OCI-LY1 (cell line): Measurements from ENCODE around the gene FNDC11.
"Not testable (repeated sequence)": the region's sequence is repeated elsewhere in the genome, so short reads cannot be mapped to it uniquely, and the experiment has no call there.

ENCODE experiments used
- H2AFZ ChIP-seq: fragments of 200-600 bp; sonication (generic), shearing (Covaris generic); 2 replicates; pipeline ENCODE4 v1.6.0; 2014; ENCODE audit warnings: antibody characterized with exemption, mild to moderate bottlenecking, low read length
- H3F3A ChIP-seq: fragments of 200-600 bp; sonication (generic), shearing (Covaris generic); 2 replicates; pipeline ENCODE4 v1.6.0; 2014; ENCODE audit warnings: mild to moderate bottlenecking, antibody characterized with exemption, low read length, moderate library complexity; ENCODE audit not compliant: insufficient read depth
- H3K27ac ChIP-seq: fragments of 200-600 bp; sonication (generic); 2 replicates; pipeline ENCODE4 v1.5.1; 2014; ENCODE audit warnings: low read length, mixed run types, mild to moderate bottlenecking, low read depth; ENCODE audit not compliant: poor library complexity, severe bottlenecking
- H3K27me3 ChIP-seq: fragments of 200-600 bp; sonication (generic); 2 replicates; pipeline ENCODE4 v1.6.0; 2014; ENCODE audit warnings: antibody characterized with exemption, mild to moderate bottlenecking, low read length, moderate library complexity; ENCODE audit not compliant: insufficient read depth
- H3K36me3 ChIP-seq: fragments of 200-600 bp; sonication (generic); 2 replicates; pipeline ENCODE4 v1.6.1; 2014; ENCODE audit warnings: mild to moderate bottlenecking, antibody characterized with exemption, low read length, moderate library complexity, mixed read lengths; ENCODE audit not compliant: insufficient read depth
- H3K4me1 ChIP-seq: fragments of 200-600 bp; sonication (generic); 2 replicates; pipeline ENCODE4 v1.5.1; 2014; ENCODE audit warnings: mild to moderate bottlenecking, low read length, moderate library complexity; ENCODE audit not compliant: insufficient read depth, severe bottlenecking
- H3K4me2 ChIP-seq: fragments of 200-600 bp; sonication (generic), shearing (Covaris generic); 2 replicates; pipeline ENCODE4 v1.6.1; 2014; ENCODE audit warnings: low read length
- H3K4me3 ChIP-seq: fragments of 200-600 bp; sonication (generic); 2 replicates; pipeline ENCODE4 v1.5.1; 2014; ENCODE audit warnings: low read length, low read depth, mild to moderate bottlenecking, mixed read lengths; ENCODE audit not compliant: poor library complexity, severe bottlenecking
- H3K79me2 ChIP-seq: fragments of 200-600 bp; shearing (Covaris generic); 2 replicates; pipeline ENCODE4 v1.6.1; 2016; ENCODE audit warnings: mixed run types, low read length, mixed read lengths; ENCODE audit not compliant: insufficient read depth
- H3K9ac ChIP-seq: fragments of 200-600 bp; sonication (generic), shearing (Covaris generic); 2 replicates; pipeline ENCODE4 v1.6.1; 2014; ENCODE audit warnings: mild to moderate bottlenecking, low read length, mixed read lengths
- H3K9me2 ChIP-seq: fragments of 200-600 bp; sonication (generic), shearing (Covaris generic); 2 replicates; pipeline ENCODE4 v1.6.1; 2014; ENCODE audit warnings: low read depth, mild to moderate bottlenecking, low read length, mixed read lengths
- H3K9me3 ChIP-seq: fragments of 200-600 bp; shearing (Covaris generic); 2 replicates; pipeline ENCODE4 v1.6.1; 2014; ENCODE audit warnings: low read length, mixed read lengths
- H4K20me1 ChIP-seq: fragments of 200-600 bp; sonication (generic), shearing (Covaris generic); 2 replicates; pipeline ENCODE4 v1.6.0; 2016; ENCODE audit warnings: mild to moderate bottlenecking, low read length; ENCODE audit not compliant: insufficient read depth
- EZH2 ChIP-seq: fragments of 200-600 bp; sonication (generic), shearing (Covaris generic); IDR thresholded peaks from 2 replicates; pipeline ENCODE4 v1.8.0; 2017; ENCODE audit warnings: borderline replicate concordance, mixed run types, mild to moderate bottlenecking, antibody characterized with exemption, low read length, moderate library complexity, mixed read lengths
- TF ChIP-seq, protein P1 (sequence below): fragments of 200-600 bp; sonication (generic), shearing (Covaris generic); IDR thresholded peaks from 2 replicates; pipeline ENCODE4 v1.5.1; 2017; ENCODE audit warnings: mild to moderate bottlenecking, antibody characterized with exemption, low read length, moderate library complexity, mixed read lengths

The FNDC11 gene

GRCh38 chr20:63598479-63599395 lies 44.8 kb downstream of the FNDC11 start:
- Histone ChIP-seq H3K79me2 (no peaks in the 10 kb centered on the region), H3F3A (no peaks in the 10 kb centered on the region), H4K20me1 (no peaks in the 10 kb centered on the region), H3K9me3 (no peaks in the 10 kb centered on the region), H3K27ac (no peak overlapping the region), H3K36me3 (peaks cover 70% of the 10 kb centered on the region), H2AFZ (no peak overlapping the region), H3K4me2 (no peak overlapping the region), H3K4me3 (no peak overlapping the region), H3K27me3 (no peaks in the 10 kb centered on the region), H3K4me1 (no peaks in the 10 kb centered on the region), H3K9me2 (no peaks in the 10 kb centered on the region), H3K9ac (no peak overlapping the region)
- TF ChIP-seq EZH2: no peak
- TF ChIP-seq, protein P1, sequence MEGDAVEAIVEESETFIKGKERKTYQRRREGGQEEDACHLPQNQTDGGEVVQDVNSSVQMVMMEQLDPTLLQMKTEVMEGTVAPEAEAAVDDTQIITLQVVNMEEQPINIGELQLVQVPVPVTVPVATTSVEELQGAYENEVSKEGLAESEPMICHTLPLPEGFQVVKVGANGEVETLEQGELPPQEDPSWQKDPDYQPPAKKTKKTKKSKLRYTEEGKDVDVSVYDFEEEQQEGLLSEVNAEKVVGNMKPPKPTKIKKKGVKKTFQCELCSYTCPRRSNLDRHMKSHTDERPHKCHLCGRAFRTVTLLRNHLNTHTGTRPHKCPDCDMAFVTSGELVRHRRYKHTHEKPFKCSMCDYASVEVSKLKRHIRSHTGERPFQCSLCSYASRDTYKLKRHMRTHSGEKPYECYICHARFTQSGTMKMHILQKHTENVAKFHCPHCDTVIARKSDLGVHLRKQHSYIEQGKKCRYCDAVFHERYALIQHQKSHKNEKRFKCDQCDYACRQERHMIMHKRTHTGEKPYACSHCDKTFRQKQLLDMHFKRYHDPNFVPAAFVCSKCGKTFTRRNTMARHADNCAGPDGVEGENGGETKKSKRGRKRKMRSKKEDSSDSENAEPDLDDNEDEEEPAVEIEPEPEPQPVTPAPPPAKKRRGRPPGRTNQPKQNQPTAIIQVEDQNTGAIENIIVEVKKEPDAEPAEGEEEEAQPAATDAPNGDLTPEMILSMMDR: no peak

DNA sequence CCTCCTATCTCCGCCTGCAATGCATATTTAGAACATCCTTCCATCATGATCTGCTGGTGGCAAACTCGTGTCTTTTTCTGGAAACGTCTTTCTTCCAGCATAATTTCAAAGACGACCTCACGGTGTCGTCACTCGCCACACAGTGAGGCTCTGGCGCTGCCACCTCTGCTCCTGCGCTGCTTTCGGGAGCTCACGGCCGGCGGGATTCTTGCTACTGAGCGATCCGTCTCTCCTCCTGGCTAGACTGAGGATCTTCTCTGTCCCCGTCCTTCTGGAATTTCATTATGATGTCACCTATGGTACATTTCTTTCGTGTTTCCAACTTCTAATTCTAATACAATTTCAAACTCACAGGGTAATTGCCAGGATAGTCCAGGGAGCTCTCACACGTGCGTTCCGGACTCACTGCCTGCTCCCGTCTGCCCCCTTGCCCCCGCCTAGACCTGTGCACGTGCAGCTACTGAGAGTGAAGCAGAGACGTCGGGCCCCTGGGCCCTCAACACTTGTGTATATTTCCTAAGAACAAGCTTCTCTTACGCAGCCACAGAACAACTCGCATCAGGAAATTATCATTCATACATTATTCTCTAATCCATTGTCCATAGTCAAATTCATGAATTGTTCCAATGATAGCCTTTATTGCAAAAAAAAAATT lies 45.6 kb downstream of the FNDC11 start:
- Histone ChIP-seq H3K79me2 (no peaks in the 10 kb centered on the region), H3K9ac (no peak overlapping the region), H2AFZ (no peak overlapping the region), H3K4me2 (no peak overlapping the region), H3K9me3 (no peaks in the 10 kb centered on the region), H3K4me3 (no peak overlapping the region), H3K36me3 (peaks cover 67% of the 10 kb centered on the region), H3F3A (no peaks in the 10 kb centered on the region), H3K27me3 (no peaks in the 10 kb centered on the region), H3K4me1 (no peaks in the 10 kb centered on the region), H3K27ac (no peak overlapping the region), H4K20me1 (no peaks in the 10 kb centered on the region), H3K9me2 (no peaks in the 10 kb centered on the region)
- TF ChIP-seq EZH2: no peak
- TF ChIP-seq, protein P1: no peak

DNA sequence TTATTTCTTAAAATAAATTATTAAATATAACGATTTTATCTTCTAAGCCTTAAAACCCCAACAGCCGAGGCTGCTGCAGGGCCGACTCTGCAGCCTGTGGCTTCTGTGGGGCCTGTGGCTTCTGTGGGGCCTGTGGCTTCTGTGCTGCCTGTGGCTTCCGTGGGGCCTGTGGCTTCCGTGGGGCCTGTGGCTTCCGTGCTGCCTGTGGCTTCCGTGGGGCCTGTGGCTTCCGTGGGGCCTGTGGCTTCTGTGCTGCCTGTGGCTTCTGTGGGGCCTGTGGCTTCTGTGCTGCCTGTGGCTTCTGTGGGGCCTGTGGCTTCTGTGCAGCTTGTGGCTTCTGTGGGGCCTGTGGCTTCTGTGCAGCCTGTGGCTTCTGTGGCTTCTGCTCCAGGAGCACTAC lies 47.7 kb downstream of the FNDC11 start:
- not testable (repeated sequence) for H3K4me1 ChIP-seq
- H3K36me3 ChIP-seq: peaks cover 52% of the 10 kb centered on the region

More for the DNA sequence above, 47.7 kb downstream of the FNDC11 start:
- H3K4me2 ChIP-seq, H3K9me2 ChIP-seq, H3K79me2 ChIP-seq, H3F3A ChIP-seq, H4K20me1 ChIP-seq, H3K4me3 ChIP-seq, H3K9ac ChIP-seq, H3K27ac ChIP-seq, H2AFZ ChIP-seq, H3K9me3 ChIP-seq, H3K27me3 ChIP-seq: not testable (repeated sequence)
